Stimulated activated CD4-positive, alpha-beta T cell treated with anti-CD3 and anti-CD28 coated beads, Interleukin-2, amount 100 ng/mL, for 24 hours (primary cell): ENCODE measurements around the gene PIM3.

ENCODE experiments used
- DNase-seq, 2 donors: peaks; one replicate each; pipeline ENCODE4 v3.0.0-alpha.2; 2020

Gene PIM3

GRCh38 chr22:50008151-50009040 is 47.8 kb downstream of the PIM3 start:
- no peak for DNase-seq

- no peak for DNase-seq
Measured at GRCh38 chr22:50009251-50009650, 48.7 kb downstream of the PIM3 start.

- no peak for DNase-seq
Measured at GRCh38 chr22:50009765-50010675, 49.4 kb downstream of the PIM3 start.

GRCh38 chr22:50010676-50011446 is 50.3 kb downstream of the PIM3 start:
- DNase-seq, result peak; percentile 47 to 56

- no peak for DNase-seq
Measured at GRCh38 chr22:50011447-50012210, 51.1 kb downstream of the PIM3 start.

- no peak for DNase-seq
Measured at GRCh38 chr22:50012211-50013181, 51.9 kb downstream of the PIM3 start, which contains the start of gene IL17REL. Gene IL17REL, minus strand, starts transcription at chr22:50012765. Its CDS starts 119 bp downstream, at chr22:50012646.
